Activated CD4-positive, alpha-beta T cell treated with anti-CD3 and anti-CD28 coated beads, Interleukin-2, amount 50 U/mL, for 48 hours (primary cell): Measurements from ENCODE around the gene CCDC14.
"Not testable (repeated sequence)": the region's sequence is repeated elsewhere in the genome, so short reads cannot be mapped to it uniquely, and the experiment has no call there.

Source experiments
- DNase-seq, 2 experiments: peaks; one replicate each; pipeline ENCODE4 v3.0.0-alpha.2; 2020

The CCDC14 gene

DNA sequence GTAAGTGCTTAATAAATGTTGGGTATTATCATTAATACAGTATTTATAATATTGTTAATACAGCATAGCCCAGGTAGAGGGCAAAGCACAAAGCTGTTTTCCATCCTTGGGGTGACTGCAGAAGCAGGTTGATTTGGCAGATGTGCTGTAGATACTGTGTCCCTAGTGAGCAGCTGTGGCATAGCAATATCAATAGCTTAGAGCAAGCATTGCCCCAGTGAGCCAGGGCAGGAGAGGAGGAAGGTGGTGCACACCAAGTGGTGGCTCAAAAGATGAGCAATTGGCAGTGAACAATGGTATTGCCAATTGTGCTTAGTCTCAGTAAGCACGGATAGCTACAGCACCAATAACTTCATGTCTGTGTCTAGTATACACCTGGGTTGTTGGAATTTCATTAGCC, 5.8 kb upstream of the CCDC14 start:
- not testable (repeated sequence) for DNase-seq

DNA sequence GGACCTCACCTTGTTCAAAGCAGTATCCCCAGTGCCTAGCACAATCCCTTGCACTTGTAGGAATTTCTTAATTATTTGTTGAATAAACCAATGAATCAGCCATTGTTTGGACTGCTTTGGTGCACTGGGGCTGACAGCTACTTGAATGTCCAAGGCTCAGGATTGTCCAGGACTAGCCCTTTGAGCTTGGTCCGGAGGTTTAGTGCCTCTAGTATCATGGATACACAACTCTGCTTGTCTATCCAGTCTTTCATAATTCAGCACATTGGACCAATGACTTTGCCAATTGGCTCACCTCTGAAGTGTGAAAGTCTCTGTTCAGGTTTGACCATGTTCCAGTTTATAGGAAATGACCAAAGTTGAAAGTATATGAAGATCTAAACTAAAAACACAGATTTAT, 3.8 kb upstream of the CCDC14 start:
- DNase-seq: not testable (repeated sequence)

DNA sequence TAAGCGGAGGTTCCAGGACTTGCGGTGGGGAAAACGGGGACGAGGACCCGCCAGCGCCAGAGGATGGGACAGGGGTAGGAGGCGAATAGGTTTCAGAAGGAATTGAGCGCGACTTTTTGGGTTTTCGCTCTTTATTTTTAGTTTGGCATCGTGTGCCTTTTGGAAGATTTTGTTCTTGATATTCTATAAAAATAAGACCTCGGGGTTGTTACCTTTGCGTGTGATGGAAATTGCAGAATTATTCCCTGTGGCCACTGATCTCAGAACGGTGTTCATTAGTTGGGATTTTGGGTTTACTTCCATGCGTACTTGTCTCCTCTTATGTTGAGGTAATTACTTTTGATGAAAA, 453 bp upstream of the CCDC14 start:
- DNase-seq: no peak

DNA sequence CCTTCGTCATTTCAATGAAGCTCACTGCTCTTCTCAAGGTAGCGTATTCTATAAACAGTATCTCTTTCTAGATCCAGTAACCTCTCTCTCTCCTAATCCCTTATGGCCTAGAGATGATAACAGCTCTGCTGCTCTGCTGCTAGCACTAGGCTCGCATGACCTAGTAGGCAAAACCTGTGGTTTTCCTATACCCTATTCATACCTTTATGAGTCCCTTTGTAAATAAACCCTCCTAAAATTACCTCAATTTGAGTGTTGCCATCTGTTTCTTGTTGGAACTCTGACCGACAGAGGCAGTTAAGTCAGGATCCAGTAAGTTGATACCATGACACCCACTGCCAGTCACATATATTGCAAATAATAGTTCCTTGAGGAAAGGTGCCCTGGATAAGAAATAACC, 7.3 kb downstream of the CCDC14 start:
- DNase-seq: no peak

DNA sequence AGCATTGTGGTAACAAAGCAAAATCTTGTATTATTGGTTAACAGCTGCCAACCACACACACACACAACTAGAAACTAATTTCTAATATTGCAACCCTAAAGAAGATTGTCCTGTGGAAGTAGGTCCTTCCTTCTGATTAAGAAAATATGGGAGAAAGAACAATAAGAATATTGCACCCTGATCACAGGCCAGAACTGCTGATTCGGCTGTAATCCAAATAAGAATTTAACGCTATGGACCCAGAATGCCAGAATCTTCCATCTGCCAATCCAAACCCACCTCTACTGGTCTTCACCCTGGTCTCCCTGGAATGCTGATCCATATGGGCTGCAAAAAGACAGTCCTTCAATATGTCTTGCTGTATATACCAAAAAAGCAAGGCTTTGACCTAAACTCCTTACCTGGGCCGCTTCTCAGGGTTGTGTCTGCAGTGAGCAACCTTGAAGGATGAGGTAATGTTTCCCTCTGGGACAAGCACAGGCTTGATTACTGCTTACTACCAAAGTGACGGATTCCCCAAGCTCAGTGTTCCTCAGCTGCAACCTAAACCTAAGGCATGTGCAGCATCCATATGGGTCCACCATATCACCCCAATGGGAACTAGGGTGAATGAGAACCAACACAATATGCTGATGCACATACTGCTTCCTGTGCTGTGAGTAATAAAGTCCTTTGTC, 8.0 kb downstream of the CCDC14 start:
- DNase-seq: no peak

DNA sequence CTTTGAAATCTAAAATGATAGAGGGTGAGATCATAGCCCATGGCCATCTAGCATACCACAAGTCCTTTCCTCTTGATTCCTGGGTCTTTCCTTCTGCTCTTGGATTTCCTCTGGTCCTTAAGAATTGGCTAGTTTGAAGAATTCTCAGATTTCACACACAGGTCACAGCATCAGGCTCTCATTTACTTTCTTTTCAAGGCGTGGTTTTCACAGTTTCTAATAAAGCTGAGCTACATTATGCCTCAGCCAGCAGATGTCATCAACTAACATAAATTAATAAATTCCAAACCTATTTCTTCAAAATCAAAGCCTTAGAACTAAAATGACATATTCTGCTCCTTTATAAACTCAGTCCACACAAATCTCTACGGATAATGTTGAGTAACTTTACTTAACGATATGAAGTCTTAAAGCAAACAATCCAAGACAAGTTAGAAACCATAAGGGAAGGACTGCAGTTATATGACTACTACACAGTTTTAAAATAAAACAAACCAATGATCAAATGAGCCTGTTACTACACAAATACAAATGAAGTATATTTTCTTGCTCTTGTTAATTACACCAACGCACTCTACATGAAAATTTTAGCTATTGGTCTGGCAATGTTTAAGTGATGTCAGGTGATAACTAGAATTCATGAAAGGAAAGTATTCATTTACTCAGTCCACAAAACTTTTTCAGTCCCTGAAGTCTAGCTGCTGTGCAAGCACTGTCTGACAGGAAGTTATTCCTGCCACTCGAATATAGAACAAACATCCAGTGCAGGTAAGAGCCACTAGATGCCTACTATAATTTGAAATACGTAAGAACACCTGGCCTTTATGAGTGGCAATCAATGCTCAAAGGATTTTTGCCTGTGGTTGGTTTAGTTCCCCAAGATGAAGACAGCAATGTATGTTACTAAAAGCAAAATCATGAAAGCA, 9.2 kb downstream of the CCDC14 start:
- no peak for DNase-seq

DNA sequence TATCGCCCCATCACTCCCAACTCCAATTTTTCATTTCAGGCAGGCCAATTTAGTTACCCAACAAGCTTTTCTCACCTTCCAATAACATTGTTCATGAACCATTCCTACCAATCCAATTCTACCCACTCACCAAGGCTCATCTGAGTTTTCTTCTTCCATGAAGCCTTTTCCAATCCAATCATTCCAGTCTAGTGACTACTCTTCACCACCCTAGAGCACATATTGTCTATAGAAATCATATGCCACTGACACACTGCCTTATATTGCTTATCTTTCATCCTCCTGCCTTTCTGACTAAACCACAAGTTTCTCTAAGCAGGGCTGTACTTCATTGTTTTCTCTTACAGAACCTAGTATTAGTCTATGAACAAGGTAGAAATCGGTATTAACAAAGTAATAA, 11.4 kb downstream of the CCDC14 start:
- no peak for DNase-seq

DNA sequence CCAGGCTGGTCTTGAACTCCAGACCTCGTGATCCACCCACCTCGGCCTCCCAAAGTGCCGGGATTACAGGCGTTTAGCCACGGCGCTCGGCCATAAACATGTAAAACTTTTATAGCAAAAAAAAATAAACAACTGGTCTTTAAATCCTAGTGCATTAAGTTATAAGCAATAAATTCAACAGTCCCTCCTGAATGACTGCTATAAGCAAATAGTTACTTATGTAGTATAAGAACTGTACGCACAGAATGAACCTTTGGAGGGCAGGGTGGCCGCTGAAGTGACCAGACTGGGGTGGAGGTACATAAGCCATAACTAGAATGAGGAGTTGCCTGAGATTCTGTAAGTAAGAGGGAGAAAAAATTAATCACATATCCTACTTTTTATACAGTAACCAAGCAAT, 12.6 kb downstream of the CCDC14 start:
- DNase-seq: no peak

DNA sequence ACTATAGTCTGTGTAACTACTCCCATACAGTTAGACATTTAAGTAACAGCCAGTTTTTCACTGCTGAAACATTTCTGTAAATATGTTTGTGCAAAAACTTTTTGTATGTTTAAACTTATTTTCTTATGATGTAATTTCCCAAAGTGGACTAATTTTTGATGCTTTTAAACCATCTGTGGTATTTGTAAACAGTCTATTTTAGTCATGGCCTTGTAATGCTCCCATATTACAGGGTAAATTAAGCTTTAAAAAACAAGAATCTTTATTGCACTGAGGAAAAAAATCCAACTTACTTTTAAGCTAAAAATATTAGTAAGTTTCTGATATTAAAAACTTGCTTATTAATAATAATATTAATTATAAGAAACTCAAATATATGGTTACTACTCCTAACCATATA, 13.5 kb downstream of the CCDC14 start:
- DNase-seq: no peak

DNA sequence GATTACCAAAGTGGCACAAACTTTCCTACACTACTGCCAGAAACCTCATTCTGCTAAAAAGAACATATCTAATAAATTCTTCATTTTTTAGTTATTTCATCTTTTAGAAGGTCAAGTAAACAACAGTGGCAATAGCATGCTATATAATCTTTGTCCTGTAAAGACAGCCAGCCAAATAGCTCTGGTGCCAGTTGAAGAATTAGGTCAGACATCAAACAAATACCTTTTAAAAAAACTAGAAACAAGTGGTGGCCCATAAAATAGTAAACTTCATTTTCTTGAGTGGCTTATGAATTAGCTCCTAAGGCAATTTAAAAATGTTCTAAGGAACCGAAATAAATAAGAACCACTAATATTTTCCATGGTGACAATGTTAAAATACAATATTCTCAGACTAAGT, 19.5 kb downstream of the CCDC14 start:
- no peak for DNase-seq

DNA sequence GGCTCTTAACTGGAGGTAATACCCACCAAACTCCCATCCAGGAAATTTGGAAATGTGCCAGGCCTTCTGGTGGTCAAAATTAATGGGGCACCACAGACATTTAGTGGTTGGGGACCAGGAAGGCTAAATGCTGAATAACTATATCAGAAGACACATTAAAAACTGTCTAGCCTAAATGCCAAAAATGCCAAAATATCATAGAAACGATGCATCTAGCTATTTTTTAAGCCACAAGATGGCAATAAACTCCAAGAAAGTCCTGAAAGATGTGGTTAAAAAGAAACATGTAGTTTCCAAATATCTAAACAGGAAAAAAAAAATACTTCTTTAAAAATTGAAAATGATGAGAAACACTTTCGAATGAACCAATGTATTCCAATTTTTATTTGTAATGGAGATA, 19.9 kb downstream of the CCDC14 start:
- no peak for DNase-seq

DNA sequence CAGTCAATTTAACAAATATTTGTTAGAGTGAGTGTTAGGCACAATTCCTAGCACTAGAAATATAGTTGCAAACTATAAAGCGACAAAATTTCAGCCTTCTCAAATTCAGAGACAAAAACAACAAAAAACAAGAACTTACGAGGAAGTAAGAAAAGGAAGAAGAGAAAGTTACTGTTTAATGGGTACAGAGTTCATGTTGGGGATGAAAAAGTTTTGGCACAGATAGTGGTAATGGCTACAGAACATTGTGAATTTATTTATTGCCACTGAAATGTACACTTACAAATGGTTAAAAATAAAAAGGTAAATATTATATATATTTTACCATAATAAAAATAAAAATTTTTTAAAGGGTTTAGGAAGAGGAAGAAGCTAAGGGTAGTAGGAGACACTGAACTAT, 21.3 kb downstream of the CCDC14 start:
- DNase-seq: no peak

DNA sequence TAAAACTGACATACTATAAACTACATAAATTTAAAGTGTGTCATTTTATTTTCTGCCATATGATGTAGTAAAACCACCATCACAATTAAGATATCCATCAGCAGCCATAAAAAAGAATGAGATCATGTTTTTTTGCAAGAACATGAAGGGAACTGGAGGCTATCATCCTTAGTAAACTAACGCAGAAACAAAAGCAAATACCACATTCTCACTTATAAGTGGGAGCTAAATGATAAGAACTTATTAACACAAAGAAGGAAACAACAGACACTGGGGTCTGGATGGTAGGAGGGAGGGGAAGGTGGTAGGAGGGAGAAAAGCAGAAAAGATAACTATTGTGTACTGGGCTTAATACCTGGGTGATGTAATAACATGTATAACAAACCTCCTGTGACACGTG, 24.6 kb downstream of the CCDC14 start:
- no peak for DNase-seq

DNA sequence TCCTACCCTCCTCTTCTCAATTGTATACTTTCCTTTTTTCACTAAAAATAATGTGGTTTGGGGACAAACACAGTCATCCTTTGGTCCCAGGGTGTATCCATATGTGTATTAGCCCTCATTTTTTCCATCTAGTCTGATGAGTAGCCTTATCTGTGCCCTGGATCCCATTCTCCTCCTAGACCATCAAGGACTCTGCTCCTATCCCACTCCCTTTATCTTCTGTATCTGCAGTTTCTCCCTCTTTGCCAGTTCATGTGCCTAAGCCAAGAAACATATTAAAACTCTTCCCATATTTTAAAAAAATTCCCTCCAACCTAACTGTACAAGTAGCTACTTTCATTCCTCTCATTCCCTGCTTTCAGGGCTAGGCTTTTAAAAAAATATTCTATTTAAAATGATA, 25.2 kb downstream of the CCDC14 start:
- DNase-seq: no peak

DNA sequence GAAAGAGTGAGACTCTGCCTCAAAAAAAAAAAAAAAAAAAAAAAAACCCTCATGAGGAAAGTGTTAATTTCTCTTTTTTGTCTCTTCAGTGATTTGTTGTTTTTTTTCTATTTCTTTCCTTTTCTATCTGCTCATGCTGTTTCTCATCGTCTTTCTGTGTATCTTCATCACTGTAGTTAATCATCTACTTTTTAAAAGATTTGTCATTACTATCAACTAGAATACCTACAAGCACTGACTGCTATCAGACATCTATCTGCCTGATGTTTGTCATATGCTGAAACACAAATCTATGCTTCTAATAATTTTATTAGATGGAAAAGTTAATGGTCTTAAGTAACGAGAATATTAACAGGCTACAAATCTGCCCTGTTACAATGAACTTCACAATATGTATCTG, 26.8 kb downstream of the CCDC14 start:
- DNase-seq: no peak

DNA sequence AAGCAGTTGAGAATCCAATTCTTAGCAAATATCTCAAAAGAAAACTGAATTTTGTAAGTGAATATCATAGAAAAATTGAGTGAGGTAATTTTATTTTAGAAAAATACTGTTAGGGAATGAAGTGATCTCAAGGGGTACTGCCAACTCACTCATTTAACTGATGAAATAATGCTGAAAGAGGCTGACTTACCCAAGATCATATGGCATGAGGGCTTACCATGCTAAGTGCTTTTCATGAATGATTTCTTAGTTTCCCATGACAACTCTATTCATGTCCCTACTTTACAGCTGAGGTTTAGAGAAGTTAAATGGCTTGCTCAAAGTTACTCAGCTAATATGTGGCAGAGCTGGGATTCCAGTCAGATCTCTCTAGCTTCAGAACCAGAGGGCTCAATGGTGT, 30.6 kb downstream of the CCDC14 start:
- DNase-seq: no peak

DNA sequence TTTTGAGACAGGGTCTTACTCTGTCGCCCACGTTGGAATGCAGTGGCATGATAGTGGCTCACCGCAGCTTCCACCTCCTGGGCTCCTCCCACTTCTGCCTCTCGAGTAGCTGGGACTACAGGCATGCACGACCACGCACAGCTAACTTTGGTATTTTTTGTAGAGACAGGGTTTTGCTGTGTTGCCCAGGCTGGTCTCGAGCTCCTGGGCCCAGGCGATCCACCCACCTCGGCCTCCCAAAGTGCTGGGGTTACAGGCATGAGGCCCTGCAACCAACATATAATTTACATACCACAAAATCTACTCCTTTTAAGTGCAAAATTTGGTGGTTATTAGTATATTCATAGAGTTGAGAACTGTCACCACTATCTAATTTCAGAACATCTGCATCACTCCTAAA, 31.7 kb downstream of the CCDC14 start:
- no peak for DNase-seq

DNA sequence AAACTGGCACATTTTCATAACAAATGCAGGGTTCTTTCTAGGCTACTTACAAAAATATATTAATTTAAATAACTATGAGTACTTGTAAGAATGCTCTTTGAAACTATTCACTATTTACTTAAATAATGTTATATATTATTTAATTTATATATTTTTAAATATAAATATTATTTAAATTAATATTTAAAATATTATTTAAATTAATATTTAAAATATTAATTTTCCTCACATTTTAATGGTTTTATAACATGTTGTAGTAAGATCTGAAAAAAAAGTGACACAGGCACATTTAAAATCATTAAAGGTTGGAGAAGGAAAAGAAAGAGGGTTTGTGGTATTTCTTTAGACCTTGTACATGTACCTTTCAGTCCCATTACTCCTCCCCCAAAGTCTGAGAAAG, 34.6 kb downstream of the CCDC14 start:
- DNase-seq: no peak

DNA sequence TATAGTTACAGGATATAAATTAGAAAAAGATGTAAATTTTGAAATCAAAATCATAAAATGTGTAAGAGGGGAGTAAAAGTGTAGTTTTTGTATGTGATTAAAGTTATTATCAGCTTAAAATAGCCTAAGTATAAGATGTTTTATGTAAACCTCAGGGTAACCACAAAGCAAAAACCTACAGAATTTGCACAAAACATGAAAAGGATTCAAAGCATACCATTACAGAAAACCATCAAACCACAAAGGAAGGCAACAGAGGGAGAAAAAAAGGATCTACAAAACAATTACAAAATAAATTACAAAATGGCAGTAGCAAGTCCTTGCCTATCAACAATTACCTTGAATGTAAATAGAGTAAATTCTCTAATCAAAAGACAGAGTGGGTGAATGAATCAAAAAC, 40.2 kb downstream of the CCDC14 start:
- no peak for DNase-seq

DNA sequence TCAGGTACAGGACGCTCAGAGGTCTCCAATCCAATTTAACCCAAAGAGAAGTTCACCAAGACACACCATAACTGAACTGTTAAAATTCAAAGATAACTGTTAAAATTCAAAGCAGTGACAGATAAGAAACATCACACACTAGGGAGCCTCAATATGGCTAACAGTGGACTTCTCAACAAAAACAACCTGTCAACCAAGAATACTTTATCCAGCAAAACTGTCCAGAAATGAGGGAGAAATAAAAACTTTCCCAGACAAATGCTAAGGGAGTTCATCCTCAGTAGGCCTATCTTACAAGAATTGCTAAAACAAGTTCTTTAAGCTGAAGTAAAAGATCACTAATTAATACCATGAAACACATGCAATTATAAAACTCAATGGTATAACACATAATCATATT, 40.6 kb downstream of the CCDC14 start:
- no peak for DNase-seq

DNA sequence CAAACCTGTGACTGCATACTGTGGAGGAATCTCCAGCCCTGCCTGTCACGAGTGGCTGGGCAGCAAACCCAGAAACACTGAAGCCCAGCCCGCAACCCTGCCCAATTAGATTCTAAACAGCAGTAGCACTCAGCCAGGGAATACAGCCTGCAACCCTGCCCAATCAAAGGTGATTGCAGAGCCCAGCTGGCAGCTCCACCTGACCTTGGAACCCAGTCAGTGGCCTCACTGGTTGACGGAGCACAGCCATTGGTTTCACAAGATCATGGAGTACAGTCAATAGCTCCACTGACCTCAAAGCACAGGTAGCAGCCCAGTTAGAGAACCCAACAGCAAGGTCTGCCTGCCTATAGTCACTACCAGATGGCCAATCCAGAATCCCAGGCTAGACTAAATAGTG, 41.7 kb downstream of the CCDC14 start:
- no peak for DNase-seq

DNA sequence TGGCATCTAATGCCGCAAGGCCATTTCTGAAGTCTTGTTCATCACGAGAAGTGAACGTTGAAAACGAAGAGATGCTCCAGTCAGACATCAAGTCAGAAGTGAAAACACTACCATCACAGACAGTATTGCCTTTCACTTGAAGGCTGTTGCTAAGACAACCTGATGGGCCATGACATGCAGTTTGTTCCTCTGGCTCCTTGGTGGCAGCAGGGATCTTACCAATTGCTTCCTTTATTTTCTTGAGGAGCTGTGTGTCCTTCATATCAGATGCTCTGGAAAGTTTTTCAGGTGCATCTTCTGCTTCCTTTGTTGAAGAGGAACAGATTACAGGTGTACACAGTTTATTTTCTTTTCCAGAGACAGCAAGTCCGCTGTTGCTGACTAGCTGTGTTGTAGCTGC, 46.2 kb downstream of the CCDC14 start:
- DNase-seq: no peak

DNA sequence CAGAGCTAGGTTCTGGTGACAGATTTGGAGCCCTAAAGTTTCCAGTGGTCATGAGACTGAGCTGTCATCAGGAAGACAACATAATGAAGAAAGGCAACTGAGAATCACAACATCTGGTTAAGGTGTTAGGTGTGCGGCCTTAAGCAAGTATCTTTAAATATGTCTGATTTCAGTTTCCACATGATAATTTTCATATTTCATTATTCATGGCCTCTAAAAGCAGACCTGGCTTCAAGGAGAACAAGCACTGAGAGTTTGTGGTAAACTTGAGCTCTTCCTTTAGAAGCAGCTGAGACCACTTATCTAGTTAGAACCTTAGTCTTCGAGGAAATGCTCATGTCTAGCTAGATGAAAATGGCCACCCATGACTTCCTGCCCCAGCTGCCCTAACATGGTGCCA, 51.2 kb downstream of the CCDC14 start:
- no peak for DNase-seq

DNA sequence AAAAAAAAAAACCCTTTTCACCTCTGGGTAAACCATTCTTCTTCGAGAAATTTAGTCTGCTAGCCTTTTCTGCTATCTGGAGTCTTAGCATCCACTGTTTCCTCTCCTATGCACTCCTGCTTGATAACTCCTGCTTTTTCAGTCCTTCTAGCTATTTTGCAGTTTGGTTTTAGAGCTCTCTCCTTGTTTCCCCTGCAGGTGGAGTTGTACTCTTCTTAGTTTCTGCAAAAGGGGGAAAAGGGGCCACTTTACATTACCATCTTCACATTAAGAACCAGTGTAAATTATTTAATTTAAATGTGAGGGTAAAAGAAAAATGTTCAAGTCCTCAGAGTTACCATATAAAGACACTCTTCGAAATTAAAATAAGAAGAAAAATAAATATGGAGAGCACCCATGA, 53.3 kb downstream of the CCDC14 start:
- no peak for DNase-seq
